ENCODE data around the gene C1orf56.

Gene C1orf56

GRCh38 chr1:151007853-151008243, 39.7 kb upstream of the C1orf56 start:
- peak overlapping the region; percentile 92 for H3K4me3 ChIP-seq (replicated peaks; ENCODE audit: low read depth, low read length)
- DNase-seq (ENCODE audit: extremely low read depth, insufficient read length) = no peak
- H3K36me3 ChIP-seq (ENCODE audit: control insufficient read depth, insufficient read depth, low read length) = no peaks in the 10 kb centered on the region
- no peaks in the 10 kb centered on the region for H3K27me3 ChIP-seq (replicated peaks; ENCODE audit: control insufficient read depth, insufficient read depth, low read length)
- TF ChIP-seq, protein P1, sequence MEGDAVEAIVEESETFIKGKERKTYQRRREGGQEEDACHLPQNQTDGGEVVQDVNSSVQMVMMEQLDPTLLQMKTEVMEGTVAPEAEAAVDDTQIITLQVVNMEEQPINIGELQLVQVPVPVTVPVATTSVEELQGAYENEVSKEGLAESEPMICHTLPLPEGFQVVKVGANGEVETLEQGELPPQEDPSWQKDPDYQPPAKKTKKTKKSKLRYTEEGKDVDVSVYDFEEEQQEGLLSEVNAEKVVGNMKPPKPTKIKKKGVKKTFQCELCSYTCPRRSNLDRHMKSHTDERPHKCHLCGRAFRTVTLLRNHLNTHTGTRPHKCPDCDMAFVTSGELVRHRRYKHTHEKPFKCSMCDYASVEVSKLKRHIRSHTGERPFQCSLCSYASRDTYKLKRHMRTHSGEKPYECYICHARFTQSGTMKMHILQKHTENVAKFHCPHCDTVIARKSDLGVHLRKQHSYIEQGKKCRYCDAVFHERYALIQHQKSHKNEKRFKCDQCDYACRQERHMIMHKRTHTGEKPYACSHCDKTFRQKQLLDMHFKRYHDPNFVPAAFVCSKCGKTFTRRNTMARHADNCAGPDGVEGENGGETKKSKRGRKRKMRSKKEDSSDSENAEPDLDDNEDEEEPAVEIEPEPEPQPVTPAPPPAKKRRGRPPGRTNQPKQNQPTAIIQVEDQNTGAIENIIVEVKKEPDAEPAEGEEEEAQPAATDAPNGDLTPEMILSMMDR (IDR thresholded peaks at IDR 0.05; ENCODE audit: insufficient read depth, low read length, poor library complexity, severe bottlenecking) = no peak

GRCh38 chr1:151008244-151009205, 39.0 kb upstream of the C1orf56 start, which contains the start of gene PRUNE1:
Gene PRUNE1, plus strand, starts transcription at chr1:151008449. Its CDS starts 184 bp downstream, at chr1:151008633.
- Histone ChIP-seq H3K36me3 (ENCODE audit: control insufficient read depth, insufficient read depth, low read length) (no peaks in the 10 kb centered on the region), H3K27me3 (replicated peaks; ENCODE audit: control insufficient read depth, insufficient read depth, low read length) (no peaks in the 10 kb centered on the region), H3K4me3 (replicated peaks; ENCODE audit: low read depth, low read length) (peak within 1 kb of the TSS; percentile 92)
- TF ChIP-seq, protein P1 (IDR thresholded peaks at IDR 0.05; ENCODE audit: insufficient read depth, low read length, poor library complexity, severe bottlenecking) = no peak
- DNase-seq (ENCODE audit: extremely low read depth, insufficient read length) = peak; percentile 98

GRCh38 chr1:151009206-151009587, 38.4 kb upstream of the C1orf56 start:
- H3K4me3 ChIP-seq (replicated peaks; ENCODE audit: low read depth, low read length) = peak overlapping the region; percentile 92
- no peaks in the 10 kb centered on the region for H3K36me3 ChIP-seq (ENCODE audit: control insufficient read depth, insufficient read depth, low read length)
- DNase-seq (ENCODE audit: extremely low read depth, insufficient read length) = no peak
- TF ChIP-seq, protein P1 (IDR thresholded peaks at IDR 0.05; ENCODE audit: insufficient read depth, low read length, poor library complexity, severe bottlenecking) = no peak
- H3K27me3 ChIP-seq (replicated peaks; ENCODE audit: control insufficient read depth, insufficient read depth, low read length) = no peaks in the 10 kb centered on the region

DNA sequence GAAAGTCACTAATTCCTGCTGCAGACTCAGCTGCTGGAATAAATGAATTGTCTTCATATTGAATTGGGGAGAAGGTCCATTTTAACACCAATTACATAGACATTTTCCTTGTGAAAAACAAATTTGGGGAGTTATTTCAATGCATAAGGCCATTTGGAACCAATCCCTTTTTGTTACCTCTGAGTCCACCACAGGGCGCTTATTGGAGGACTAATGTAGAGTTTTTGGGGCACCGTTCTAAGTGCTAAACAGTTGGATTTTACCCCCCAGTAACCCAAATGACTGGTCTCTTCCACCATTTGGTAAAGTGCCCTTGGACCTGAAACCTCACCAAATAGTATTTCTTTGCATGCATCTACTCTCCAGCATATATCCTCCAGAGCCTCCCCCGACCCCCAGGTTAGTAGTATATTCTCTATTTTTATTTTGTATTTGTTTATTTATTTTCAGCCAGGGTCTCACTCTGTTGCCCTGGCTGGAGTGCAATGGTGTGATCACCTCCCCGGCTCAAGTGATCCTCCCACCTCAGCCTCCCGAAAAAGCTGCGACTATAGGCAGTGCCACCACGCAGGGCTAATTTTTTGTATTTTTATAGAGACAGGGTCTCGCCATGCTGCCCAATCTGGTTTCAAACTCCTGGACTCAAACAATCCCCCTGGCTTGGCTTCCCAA, 37.7 kb upstream of the C1orf56 start:
- Histone ChIP-seq H3K4me3 (replicated peaks; ENCODE audit: low read depth, low read length) (no peak overlapping the region), H3K27me3 (replicated peaks; ENCODE audit: control insufficient read depth, insufficient read depth, low read length) (no peaks in the 10 kb centered on the region), H3K36me3 (ENCODE audit: control insufficient read depth, insufficient read depth, low read length) (no peaks in the 10 kb centered on the region)
- DNase-seq (ENCODE audit: extremely low read depth, insufficient read length) = no peak
- TF ChIP-seq, protein P1 (IDR thresholded peaks at IDR 0.05; ENCODE audit: insufficient read depth, low read length, poor library complexity, severe bottlenecking) = no peak

GRCh38 chr1:151010346-151010726, 37.2 kb upstream of the C1orf56 start:
- DNase-seq (ENCODE audit: extremely low read depth, insufficient read length) = no peak
- TF ChIP-seq, protein P1 (IDR thresholded peaks at IDR 0.05; ENCODE audit: insufficient read depth, low read length, poor library complexity, severe bottlenecking) = no peak
- no peak overlapping the region for H3K4me3 ChIP-seq (replicated peaks; ENCODE audit: low read depth, low read length)

More at GRCh38 chr1:151010346-151010726, 37.2 kb upstream of the C1orf56 start:
- H3K27me3 ChIP-seq (replicated peaks; ENCODE audit: control insufficient read depth, insufficient read depth, low read length) = no peaks in the 10 kb centered on the region
- no peaks in the 10 kb centered on the region for H3K36me3 ChIP-seq (ENCODE audit: control insufficient read depth, insufficient read depth, low read length)
